Measurements from ENCODE around the gene SLC12A2. TPM values are rescaled to one million over a fixed set of nuclear protein-coding genes. Genes with fewer than 3 reads are reported as not detected.

SLC12A2 gene
- total and polyA plus RNA-seq, 2 experiments from 2014 or later: 7.3 to 14.6 TPM

DNA sequence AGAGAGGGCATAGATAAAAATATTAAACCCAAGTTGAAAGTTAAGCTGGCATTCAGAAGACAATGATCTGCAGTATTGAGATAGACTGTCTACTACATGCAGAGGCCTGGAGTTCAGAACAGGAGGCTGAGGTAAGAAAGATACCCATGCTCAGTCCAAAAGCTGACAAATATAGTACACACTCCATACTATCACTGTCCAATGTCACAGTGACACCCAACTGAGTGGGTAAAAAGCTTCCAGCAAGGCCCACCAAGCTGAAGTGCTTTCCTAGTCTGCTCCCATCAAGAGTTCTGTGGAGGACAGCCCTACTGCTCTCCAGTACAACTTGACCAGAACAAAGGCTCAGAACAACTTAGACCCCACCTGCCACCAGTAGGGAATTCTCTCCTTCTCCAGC, 124.9 kb downstream of the SLC12A2 start:
- H3K4me1 ChIP-seq (ENCODE audit: low read depth): peaks cover 7% of the 10 kb centered on the region
- peak overlapping the region; percentile 43 for H3K27ac ChIP-seq
- no peaks in the 10 kb centered on the region for H3K9me3 ChIP-seq (ENCODE audit: low read depth)
- TF ChIP-seq, protein P1, sequence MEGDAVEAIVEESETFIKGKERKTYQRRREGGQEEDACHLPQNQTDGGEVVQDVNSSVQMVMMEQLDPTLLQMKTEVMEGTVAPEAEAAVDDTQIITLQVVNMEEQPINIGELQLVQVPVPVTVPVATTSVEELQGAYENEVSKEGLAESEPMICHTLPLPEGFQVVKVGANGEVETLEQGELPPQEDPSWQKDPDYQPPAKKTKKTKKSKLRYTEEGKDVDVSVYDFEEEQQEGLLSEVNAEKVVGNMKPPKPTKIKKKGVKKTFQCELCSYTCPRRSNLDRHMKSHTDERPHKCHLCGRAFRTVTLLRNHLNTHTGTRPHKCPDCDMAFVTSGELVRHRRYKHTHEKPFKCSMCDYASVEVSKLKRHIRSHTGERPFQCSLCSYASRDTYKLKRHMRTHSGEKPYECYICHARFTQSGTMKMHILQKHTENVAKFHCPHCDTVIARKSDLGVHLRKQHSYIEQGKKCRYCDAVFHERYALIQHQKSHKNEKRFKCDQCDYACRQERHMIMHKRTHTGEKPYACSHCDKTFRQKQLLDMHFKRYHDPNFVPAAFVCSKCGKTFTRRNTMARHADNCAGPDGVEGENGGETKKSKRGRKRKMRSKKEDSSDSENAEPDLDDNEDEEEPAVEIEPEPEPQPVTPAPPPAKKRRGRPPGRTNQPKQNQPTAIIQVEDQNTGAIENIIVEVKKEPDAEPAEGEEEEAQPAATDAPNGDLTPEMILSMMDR (IDR thresholded peaks at IDR 0.05; ENCODE audit: low read depth, low read length): no peak
- no peaks in the 10 kb centered on the region for H3K27me3 ChIP-seq
- H3K36me3 ChIP-seq: no peaks in the 10 kb centered on the region
- peak in 1 of 2 donors; percentile 34 for DNase-seq (ENCODE audit: low read depth in 1 of 2, low spot score in 1 of 2)
- no peak overlapping the region for H3K4me3 ChIP-seq

DNA sequence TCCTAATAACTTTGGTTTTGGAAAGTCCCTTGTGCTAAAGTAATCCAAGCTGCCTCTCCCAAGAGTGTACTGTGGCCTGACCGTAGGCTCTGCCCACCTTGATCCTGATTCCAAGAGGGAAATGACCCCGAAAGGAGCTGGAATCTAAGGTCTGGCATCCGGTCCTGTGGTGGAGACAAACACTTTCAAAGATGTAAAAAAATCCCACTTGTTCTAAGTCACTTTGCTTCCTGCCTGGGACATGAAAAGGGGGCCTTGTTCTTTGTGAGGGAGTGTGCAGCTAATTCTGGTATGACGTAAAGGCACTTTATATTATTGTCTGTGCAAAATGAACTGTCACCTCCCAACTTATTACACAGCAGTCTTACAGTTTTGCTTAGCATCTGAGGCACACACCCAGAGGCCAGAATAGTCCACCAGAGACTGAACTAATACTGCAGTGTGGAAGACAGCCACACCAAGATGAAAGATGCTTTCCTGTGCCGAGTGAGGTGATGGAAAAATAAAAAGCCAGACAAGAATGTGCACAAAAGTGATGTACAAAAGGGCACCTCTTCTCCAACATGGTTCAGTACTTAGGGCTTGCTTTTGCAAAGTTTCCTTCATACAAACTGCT, 128.7 kb downstream of the SLC12A2 start:
- no peaks in the 10 kb centered on the region for H3K27me3 ChIP-seq

DNA sequence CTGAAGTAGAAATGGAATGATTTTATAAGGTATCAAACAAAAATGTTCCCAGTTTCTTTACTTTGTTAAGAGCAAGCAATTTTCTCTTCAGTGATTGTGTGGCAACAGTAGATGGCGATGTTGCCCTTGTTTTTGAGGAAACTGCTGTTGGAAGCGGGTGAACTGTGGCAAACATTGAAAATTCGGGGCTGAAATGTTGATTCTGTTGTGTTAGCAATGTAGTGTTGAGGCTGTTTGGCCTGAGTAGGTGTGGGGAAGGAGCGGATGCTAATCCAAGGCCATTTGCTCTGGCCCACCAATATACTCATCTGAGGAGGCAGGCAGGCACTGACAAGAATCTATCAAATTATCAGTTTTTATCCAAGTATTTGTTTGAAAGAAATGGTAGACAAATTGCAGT, 129.8 kb downstream of the SLC12A2 start:
- TF ChIP-seq, protein P1 (IDR thresholded peaks at IDR 0.05; ENCODE audit: low read depth, low read length): peak; percentile 75
- Histone ChIP-seq H3K4me3 (no peak overlapping the region), H3K27me3 (no peaks in the 10 kb centered on the region), H3K9me3 (ENCODE audit: low read depth) (no peaks in the 10 kb centered on the region), H3K27ac (no peak overlapping the region), H3K36me3 (no peaks in the 10 kb centered on the region), H3K4me1 (ENCODE audit: low read depth) (peaks cover 5% of the 10 kb centered on the region)
- peak; percentile 73 to 86 for DNase-seq (ENCODE audit: low read depth in 1 of 2, low spot score in 1 of 2)

More for the DNA sequence above, 128.7 kb downstream of the SLC12A2 start:
- TF ChIP-seq, protein P1 (IDR thresholded peaks at IDR 0.05; ENCODE audit: low read depth, low read length): no peak
- Histone ChIP-seq H3K4me1 (ENCODE audit: low read depth) (peaks cover 7% of the 10 kb centered on the region), H3K9me3 (ENCODE audit: low read depth) (no peaks in the 10 kb centered on the region), H3K4me3 (no peak overlapping the region), H3K36me3 (no peaks in the 10 kb centered on the region), H3K27ac (no peak overlapping the region)
- no peak for DNase-seq (ENCODE audit: low read depth in 1 of 2, low spot score in 1 of 2)

DNA sequence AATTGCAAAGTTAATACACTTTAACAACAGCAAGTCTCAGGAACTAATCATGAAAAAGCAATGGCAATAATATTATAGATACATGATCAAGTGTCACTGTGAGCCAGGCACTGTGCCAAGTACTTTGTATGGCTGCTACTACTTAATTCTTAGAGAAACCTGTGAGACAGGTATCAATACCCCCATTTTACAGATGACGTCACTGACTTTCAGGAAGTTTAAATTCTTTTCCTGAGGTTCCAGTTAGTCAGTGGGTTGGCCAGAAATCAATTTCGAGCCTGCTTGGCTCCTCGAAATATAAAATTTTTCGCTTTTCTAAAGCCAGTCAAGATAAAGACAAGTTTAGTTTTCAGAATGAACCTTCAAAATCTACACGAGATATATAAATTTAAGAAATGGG, 130.3 kb downstream of the SLC12A2 start:
- no peaks in the 10 kb centered on the region for H3K9me3 ChIP-seq (ENCODE audit: low read depth)
- no peak for DNase-seq (ENCODE audit: low read depth in 1 of 2, low spot score in 1 of 2)
- no peaks in the 10 kb centered on the region for H3K36me3 ChIP-seq
- H3K27ac ChIP-seq: no peak overlapping the region
- H3K27me3 ChIP-seq: no peaks in the 10 kb centered on the region
- no peak overlapping the region for H3K4me3 ChIP-seq
- no peaks in the 10 kb centered on the region for H3K4me1 ChIP-seq (ENCODE audit: low read depth)
- TF ChIP-seq, protein P1 (IDR thresholded peaks at IDR 0.05; ENCODE audit: low read depth, low read length): no peak

DNA sequence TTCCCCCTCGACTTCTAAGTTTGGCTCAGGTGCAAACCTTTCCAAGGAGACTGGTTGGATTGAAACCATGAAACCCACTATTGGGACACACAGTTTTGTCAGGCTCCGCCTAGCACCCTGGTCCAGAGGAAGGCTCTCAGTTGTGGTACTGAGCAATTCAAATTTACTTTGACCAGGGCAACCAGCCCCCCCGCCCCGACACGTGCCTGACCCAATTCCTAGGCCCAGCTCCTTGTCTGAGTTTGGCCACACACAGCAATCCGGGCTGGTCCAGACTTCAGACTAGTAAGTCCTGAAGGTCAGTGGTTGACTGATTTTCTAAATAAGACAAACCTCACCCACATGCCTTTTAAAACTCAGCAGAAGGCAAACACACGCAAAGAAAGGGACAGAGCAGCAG, 132.7 kb downstream of the SLC12A2 start:
- Histone ChIP-seq H3K4me1 (ENCODE audit: low read depth) (no peaks in the 10 kb centered on the region), H3K4me3 (no peak overlapping the region), H3K27me3 (no peaks in the 10 kb centered on the region), H3K36me3 (no peaks in the 10 kb centered on the region), H3K27ac (no peak overlapping the region), H3K9me3 (ENCODE audit: low read depth) (no peaks in the 10 kb centered on the region)
- DNase-seq (ENCODE audit: low read depth in 1 of 2, low spot score in 1 of 2): no peak
- TF ChIP-seq, protein P1 (IDR thresholded peaks at IDR 0.05; ENCODE audit: low read depth, low read length): no peak
